OCI-LY7 (cell line): ENCODE data around the gene C1orf167. TPM values are rescaled to one million over a fixed set of nuclear protein-coding genes. Genes with fewer than 3 reads are reported as not detected.
A peak's percentile ranks its signal among the peaks of the same experiment; 100 is the strongest.

Experiments
- BruUV-seq: library from RNA; stranded (reverse); fragments of 400-500 nt; replicated peaks from 2 replicates; lab custom pipeline; 2021; lab: Mats Ljungman, UMichigan
- CTCF ChIA-PET: fragments of 300-600 bp; sonication (Branson Sonifier 250); formaldehyde crosslinking; loops from one replicate; lab custom pipeline; 2022; ENCODE audit warnings: antibody characterized with exemption; ENCODE audit not compliant: unreplicated experiment; lab: Charles Lee
- POLR2A ChIA-PET: fragments of 300-600 bp; sonication (Branson Sonifier 250); formaldehyde crosslinking; loops from one replicate; lab custom pipeline; 2022; ENCODE audit warnings: antibody characterized with exemption; lab: Charles Lee
- DNase-seq: peaks from one replicate; pipeline ENCODE4 v3.0.0-alpha.2; 2015; ENCODE audit warnings: low spot score
- H2AFZ ChIP-seq: fragments of 200-600 bp; sonication (generic), shearing (Covaris generic); 2 replicates; pipeline ENCODE4 v1.6.1; 2014; ENCODE audit warnings: mild to moderate bottlenecking, antibody characterized with exemption, low read length, moderate library complexity
- H3K27ac ChIP-seq: fragments of 200-600 bp; sonication (generic); 2 replicates; pipeline ENCODE4 v1.5.1; 2014; ENCODE audit warnings: mixed run types, low read depth, mild to moderate bottlenecking, moderate library complexity, low read length, inconsistent platforms; ENCODE audit not compliant: poor library complexity, severe bottlenecking
- H3K36me3 ChIP-seq: fragments of 200-600 bp; sonication (generic); 2 replicates; pipeline ENCODE4 v1.6.1; 2014; ENCODE audit warnings: mild to moderate bottlenecking, antibody characterized with exemption, low read length, moderate library complexity, mixed read lengths; ENCODE audit not compliant: insufficient read depth
- H3K4me1 ChIP-seq: fragments of 200-600 bp; sonication (generic); 2 replicates; pipeline ENCODE4 v1.5.1; 2014; ENCODE audit warnings: mild to moderate bottlenecking, low read length; ENCODE audit not compliant: insufficient read depth, poor library complexity, severe bottlenecking
- H3K4me2 ChIP-seq: fragments of 200-600 bp; sonication (generic); 2 replicates; pipeline ENCODE4 v1.6.1; 2014; ENCODE audit warnings: mild to moderate bottlenecking, low read length
- H3K4me3 ChIP-seq: fragments of 200-600 bp; sonication (generic); 2 replicates; pipeline ENCODE4 v1.5.1; 2014; ENCODE audit warnings: mild to moderate bottlenecking, low read depth, low read length; ENCODE audit not compliant: poor library complexity, severe bottlenecking
- H3K79me2 ChIP-seq: fragments of 200-600 bp; sonication (generic); 2 replicates; pipeline ENCODE4 v1.6.1; 2016; ENCODE audit warnings: low read depth, mild to moderate bottlenecking, low read length, moderate library complexity, mixed read lengths; ENCODE audit not compliant: insufficient read depth
- H3K9me2 ChIP-seq: fragments of 200-600 bp; sonication (generic); 2 replicates; pipeline ENCODE4 v1.6.1; 2016; ENCODE audit warnings: mild to moderate bottlenecking, low read length, mixed read lengths; ENCODE audit not compliant: insufficient read depth
- H3K9me3 ChIP-seq: fragments of 200-600 bp; sonication (generic); 2 replicates; pipeline ENCODE4 v1.6.1; 2014; ENCODE audit warnings: mild to moderate bottlenecking, mixed run types, low read length, mixed read lengths
- H4K20me1 ChIP-seq: fragments of 200-600 bp; sonication (generic); 2 replicates; pipeline ENCODE4 v1.6.1; 2014; ENCODE audit warnings: mild to moderate bottlenecking, antibody characterized with exemption, low read length, moderate library complexity, mixed read lengths; ENCODE audit not compliant: insufficient read depth
- EZH2phosphoT487 ChIP-seq: fragments of 200-600 bp; sonication (generic); IDR thresholded peaks from 2 replicates; pipeline ENCODE4 v1.6.1; 2018; ENCODE audit warnings: low read depth, borderline replicate concordance, mild to moderate bottlenecking, mixed run types, antibody characterized with exemption, low read length, moderate library complexity, mixed read lengths
- intact Hi-C: fragments of 100-400 bp; cut with micrococcal nuclease; formaldehyde crosslinking; loops from one replicate; pipeline ENCODE4 v1.10.0; 2022; ENCODE audit not compliant: unreplicated experiment
- total RNA-seq, 2 experiments: library from RNA; depleted of rRNA in 1 of 2; stranded (reverse); fragments of >200 nt in 1 of 2; shearing (Covaris generic) in 1 of 2; gene quantifications; 2 replicates each; pipeline ENCODE4 v1.2.3, GENCODE V29; 2014 to 2022
- TF ChIP-seq, protein P1 (sequence below): fragments of 200-600 bp; sonication (generic); conservative IDR thresholded peaks from 2 replicates; pipeline ENCODE4 v1.5.1; 2014; ENCODE audit warnings: mild to moderate bottlenecking, antibody characterized with exemption, low read length, moderate library complexity, mixed read lengths

C1orf167 gene
- total RNA-seq, 2 experiments from 2014 or later, result 1.7 to 4.2 TPM

DNA sequence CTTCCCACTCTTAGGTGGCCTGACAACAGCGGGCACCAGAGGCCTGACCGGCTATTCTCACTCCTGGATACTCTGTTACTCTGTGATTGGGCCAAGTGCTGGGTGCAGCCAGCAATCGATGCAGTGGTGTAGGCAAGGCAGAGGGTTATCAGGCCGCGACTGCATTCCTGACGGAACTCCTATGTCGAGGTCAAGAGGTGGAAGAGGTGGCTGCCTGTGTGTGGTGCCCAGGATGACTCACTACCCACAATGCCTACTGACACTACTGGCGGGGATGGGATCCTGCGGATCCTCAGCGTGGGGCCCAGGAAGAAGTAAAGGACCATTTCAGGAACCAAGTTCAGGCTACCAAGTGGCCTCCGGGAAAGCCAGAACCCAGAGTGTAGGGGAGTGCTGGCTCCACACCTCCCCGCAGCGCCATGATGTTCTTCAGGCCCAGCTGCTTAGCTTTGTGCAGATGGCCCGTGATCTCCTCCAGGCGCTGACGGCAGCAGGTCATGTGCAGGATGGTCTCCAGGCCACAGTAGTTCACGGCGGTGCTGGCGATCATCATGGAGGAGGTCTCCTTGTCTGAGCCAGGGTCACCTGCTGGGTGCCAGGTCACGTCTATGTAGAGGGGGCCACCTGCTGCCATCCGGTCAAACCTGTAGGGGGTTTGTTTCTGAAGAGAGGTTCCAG, 38.9 kb downstream of the C1orf167 start:
- Histone ChIP-seq H3K27ac (no peak overlapping the region), H3K4me1 (peaks cover 30% of the 10 kb centered on the region), H3K79me2 (peaks cover 32% of the 10 kb centered on the region), H3K4me2 (no peak overlapping the region), H3K9me3 (no peaks in the 10 kb centered on the region), H4K20me1 (no peaks in the 10 kb centered on the region), H2AFZ (no peak overlapping the region), H3K36me3 (peaks cover 54% of the 10 kb centered on the region), H3K4me3 (no peak overlapping the region), H3K9me2 (no peaks in the 10 kb centered on the region)
- BruUV-seq, result no TSS peak
- no peak for DNase-seq
- intact Hi-C loops, result no loop called here
- ChIA-PET POLR2A (no interaction called here), CTCF (no interaction called here)
- TF ChIP-seq EZH2phosphoT487, result no peak
- TF ChIP-seq, protein P1, sequence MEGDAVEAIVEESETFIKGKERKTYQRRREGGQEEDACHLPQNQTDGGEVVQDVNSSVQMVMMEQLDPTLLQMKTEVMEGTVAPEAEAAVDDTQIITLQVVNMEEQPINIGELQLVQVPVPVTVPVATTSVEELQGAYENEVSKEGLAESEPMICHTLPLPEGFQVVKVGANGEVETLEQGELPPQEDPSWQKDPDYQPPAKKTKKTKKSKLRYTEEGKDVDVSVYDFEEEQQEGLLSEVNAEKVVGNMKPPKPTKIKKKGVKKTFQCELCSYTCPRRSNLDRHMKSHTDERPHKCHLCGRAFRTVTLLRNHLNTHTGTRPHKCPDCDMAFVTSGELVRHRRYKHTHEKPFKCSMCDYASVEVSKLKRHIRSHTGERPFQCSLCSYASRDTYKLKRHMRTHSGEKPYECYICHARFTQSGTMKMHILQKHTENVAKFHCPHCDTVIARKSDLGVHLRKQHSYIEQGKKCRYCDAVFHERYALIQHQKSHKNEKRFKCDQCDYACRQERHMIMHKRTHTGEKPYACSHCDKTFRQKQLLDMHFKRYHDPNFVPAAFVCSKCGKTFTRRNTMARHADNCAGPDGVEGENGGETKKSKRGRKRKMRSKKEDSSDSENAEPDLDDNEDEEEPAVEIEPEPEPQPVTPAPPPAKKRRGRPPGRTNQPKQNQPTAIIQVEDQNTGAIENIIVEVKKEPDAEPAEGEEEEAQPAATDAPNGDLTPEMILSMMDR, result no peak

DNA sequence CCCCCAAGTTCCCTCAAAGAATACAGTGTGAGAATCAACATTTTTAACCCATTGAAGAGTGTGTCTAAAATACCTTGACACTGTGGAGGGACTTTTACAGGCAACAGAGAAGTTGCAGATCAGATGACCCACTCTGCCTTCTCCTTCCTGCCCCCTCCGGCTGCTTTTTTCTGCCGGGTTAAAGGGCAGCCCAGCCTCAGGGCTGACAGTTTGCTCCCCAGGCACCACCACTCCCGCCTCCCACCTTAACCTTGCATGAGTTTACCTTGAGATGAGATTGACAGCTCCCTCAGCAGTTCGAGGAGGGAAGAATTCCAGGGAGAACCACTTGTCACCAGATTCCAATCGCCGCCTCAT, 40.6 kb downstream of the C1orf167 start:
- no peak overlapping the region for H2AFZ ChIP-seq

More for the DNA sequence above, 40.6 kb downstream of the C1orf167 start:
- intact Hi-C loops, result loop anchor here (2.0 kb wide), 1 partner anchor 66 kb away; the partner anchor contains the start of gene AGTRAP
- BruUV-seq, result no TSS peak
- CTCF ChIA-PET, result interaction anchor here (1.2 kb wide), 1 partner anchor 165 kb away, joined by 5 read pairs; no protein-coding TSS in a partner anchor
- Histone ChIP-seq H3K79me2 (peaks cover 46% of the 10 kb centered on the region), H3K9me2 (no peaks in the 10 kb centered on the region), H3K4me3 (peak overlapping the region; percentile 80), H3K4me1 (peaks cover 40% of the 10 kb centered on the region), H4K20me1 (no peaks in the 10 kb centered on the region; the same call in 1 of the 2 replicates), H3K9me3 (no peaks in the 10 kb centered on the region), H3K27ac (peak overlapping the region; percentile 59), H3K4me2 (peak overlapping the region; percentile 97), H3K36me3 (peaks cover 48% of the 10 kb centered on the region)
- POLR2A ChIA-PET, result interaction anchor here (1.5 to 1.8 kb wide), 3 partner anchors 10 to 17 kb away, joined by 5 to 11 read pairs (median 5); no protein-coding TSS in a partner anchor
- no peak for TF ChIP-seq EZH2phosphoT487
- TF ChIP-seq, protein P1, result no peak
- DNase-seq, result no peak
